Measurements from ENCODE around the gene OVOL1. TPM values are rescaled to one million over a fixed set of nuclear protein-coding genes. Genes with fewer than 3 reads are reported as not detected.

OVOL1 gene
- total and polyA plus RNA-seq, 2 of the 8 experiments (the other 6 are each of a cell fraction or from before 2014, with no cell fraction given) = 2.6 to 3.4 TPM

DNA sequence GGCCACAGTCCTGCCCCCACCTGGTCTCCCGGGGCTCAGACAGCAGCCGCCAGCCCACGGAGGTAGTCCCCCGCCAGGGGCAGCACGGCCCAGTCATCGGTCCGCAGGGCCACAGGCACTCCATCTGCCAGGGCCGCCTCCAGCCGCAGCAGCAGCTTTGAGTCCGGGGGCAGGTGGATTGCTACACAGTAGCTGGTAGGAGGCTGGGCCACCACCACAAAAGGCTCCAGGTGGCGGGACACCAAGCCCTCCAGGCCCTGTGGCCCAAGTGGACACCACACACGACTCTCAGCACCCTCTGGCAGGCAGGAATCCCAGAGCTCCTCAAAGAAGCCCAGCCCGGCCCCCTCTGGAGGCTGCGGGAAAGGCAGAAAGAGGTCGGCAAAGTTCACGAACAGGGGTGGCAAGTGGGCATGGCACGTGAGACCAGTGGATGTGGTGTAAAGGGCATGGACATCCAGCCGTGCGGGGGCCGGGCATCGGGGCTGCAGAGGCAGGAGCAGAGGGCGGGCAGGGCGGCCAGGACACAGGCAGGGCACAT is 9.0 kb upstream of the OVOL1 start (continued):
- no peak for TF ChIP-seq SP4 (IDR thresholded peaks at IDR 0.05; ENCODE audit: low read length)
- TF ChIP-seq SAP30 (IDR thresholded peaks at IDR 0.05; ENCODE audit: insufficient read depth, insufficient replicate concordance, low read length) = no peak
- TF ChIP-seq MAFK (IDR thresholded peaks at IDR 0.05; ENCODE audit: low read depth, low read length) = no peak
- no peak for TF ChIP-seq TEAD4 (IDR thresholded peaks at IDR 0.05; ENCODE audit: low read depth, low read length)
- TF ChIP-seq TBP (IDR thresholded peaks at IDR 0.05; ENCODE audit: low read depth, low read length) = no peak
- TF ChIP-seq RNF2 (IDR thresholded peaks at IDR 0.05; ENCODE audit: borderline replicate concordance, low read depth, low read length, missing control alignments, poor library complexity, severe bottlenecking) = no peak
- no peak for TF ChIP-seq JUND (IDR thresholded peaks at IDR 0.05; ENCODE audit: low read length)
